NOMO-1 treated with dmso at 0.1 percent for 144 hours (cell line): ENCODE results near the gene NOD2.

ENCODE experiments used
- DNase-seq: peaks from one replicate; lab custom pipeline; 2025; ENCODE audit not compliant: unreplicated experiment; lab: John Stamatoyannopoulos, UW

Gene NOD2

DNA sequence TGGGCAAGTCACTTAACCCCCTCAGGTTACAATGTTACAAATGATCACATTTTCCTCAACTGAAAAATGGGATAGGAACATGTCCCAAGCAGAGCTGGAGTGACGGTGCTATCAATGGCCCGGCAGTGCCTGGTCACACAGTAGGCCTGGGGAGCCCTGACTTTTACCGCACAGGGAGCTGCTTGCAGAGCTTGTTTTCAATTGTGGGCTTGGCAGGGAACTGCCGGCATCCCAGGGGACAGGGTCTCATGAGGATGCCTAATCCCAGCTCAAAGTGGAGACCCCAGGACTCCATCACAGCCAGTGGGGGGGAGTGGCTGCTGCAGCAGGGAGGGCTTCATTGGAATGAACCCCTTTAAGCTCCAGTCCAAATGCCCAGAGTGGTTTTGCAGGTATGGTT, 23.7 kb upstream of the NOD2 start:
- no peak for DNase-seq

DNA sequence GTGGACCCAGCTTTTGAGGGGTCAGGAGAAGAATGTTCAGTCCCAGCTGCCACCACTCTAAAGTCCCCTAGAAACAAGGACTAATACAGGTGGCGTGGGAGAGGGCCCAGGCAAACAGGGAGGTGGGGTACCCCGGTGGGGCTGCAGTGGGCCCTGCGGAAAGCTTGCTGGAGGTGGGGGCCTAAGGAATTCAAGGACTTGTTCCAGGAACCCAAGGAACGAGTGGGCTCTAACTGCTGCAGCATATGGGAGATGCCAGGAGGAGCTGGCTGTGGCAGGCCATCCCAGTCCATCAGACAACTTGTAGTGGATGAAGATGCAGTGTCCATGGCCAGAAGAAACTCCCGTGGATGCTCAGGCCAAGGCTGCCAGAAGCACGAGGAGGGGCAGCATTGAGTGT, 22.9 kb upstream of the NOD2 start:
- DNase-seq: no peak

DNA sequence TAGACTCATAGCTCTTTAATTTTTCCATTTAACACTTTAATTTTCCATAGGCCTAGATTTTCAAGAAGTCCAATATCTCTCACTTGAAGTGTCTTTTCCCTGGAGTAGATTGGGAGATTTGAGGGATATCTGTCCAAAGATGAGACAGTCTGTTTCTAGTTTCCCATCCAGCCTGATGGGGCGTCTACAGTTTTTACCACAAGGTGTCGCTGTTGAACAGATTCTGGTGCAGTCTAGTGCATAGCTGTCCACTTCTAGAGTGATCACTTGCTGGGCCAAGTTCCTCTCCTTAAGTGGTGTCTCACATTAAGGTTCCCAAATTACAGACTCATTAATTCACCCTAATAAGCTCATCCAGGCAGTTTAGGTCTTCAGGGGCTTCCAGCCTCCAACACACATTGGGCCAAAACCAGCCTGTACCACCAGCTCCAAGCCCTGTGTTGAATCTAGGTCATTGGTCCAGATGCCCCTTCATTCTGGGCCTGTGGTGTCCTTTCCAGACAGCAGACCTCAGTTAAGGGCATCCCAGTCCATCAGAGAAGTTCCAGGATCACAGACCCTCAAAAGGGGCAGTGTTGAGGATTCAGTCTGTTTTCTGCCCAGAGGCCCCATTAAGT, 21.7 kb upstream of the NOD2 start:
- DNase-seq: peak; percentile 31

DNA sequence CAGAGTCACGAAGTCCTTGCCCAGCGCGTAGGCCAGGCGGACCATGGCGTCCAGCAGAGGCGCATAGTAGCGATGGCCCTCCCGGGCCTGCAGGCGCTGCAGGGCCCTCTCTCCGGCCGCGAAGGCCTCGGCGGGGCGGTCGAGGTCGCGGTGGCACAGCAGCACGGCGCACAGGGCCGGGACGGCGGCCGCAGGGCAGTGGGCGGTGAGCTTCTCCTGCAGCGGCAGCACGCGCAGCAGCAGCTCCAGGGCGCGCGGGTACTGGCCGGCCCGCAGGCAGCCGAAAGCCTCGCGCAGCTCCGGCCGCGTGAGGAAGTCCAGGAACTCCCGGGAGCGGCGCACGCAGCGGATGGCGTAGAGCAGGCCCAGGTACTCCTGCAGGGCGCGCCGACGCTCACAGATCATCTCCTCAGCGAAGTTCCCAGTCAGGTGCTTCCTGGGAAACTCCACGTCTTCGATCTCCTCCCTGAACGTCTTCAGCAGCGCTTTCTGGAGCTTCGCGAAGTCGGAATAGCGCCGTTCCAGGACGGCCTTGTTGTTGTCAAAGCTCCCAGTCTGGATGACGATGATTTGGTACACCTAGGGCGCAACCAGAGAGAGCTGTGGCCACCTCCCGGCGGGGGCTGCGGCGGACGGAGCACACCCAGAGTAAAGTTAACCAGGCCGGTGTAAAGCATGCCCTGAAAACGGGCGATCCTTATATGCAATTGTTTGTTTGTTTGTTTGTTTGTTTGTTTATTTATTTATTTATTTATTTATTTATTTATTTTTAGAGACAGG, 19.7 kb upstream of the NOD2 start:
- DNase-seq: no peak

DNA sequence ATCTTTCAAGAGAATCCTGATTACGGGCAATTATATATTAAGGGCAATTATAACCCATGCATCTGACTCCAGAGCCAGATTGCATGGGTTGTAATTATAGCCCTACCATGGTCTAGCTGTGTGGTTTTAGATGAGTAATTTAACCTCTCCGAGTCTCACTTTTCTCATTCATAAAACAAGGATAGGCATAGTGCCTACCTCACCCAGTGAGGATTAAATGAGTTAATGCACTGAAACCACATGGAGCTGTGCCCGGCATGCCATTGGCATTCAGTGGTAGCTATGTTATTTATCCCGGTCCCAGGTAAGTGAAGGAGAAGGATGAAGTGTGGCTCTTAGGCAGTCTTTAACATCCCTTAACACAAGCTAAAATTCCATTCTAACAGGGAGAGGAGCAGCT, 18.6 kb upstream of the NOD2 start:
- DNase-seq: no peak

DNA sequence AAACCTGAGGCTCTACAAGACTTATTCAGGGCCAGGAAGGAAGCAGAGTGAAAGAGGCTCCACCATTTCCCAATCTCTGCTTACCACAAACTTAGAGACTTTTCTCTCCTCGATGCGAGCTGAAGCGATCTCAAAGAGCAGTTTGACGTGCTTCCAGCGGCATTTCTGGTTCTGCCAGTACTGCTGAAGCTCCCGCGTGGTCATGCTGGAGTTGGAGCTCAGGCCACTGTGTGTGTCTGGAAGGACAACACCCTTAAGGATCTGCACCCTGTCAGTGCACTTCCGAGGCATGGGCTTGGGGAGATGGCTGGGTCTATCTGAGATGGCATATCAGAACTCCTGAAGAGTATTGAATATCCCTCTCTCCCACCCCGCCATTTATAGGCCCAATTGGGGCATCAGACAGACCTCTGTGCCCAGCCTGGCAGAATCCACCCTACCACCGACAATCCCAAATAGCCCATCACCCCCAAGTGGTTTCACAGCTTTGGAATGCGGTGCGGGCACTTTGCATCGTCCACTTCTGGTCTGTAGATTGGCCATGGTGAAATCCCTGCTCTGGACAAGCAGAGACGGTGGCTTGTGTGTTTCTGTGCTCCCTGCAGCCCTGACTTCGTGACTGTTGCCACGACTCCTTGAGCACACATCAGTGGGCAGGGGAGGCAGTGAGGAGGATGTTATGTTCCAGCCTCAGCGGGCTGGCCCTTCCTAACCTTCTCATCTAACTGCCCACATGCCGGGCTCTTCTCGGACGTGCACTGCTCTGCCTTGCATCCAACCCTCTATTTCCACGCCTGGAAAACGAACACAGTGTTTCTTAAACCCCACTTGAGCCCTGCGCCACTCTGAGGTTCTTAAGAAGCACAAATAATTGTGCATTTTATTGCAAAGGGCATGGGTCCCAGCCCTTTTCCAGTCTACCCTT, 17.5 kb upstream of the NOD2 start:
- DNase-seq: no peak

DNA sequence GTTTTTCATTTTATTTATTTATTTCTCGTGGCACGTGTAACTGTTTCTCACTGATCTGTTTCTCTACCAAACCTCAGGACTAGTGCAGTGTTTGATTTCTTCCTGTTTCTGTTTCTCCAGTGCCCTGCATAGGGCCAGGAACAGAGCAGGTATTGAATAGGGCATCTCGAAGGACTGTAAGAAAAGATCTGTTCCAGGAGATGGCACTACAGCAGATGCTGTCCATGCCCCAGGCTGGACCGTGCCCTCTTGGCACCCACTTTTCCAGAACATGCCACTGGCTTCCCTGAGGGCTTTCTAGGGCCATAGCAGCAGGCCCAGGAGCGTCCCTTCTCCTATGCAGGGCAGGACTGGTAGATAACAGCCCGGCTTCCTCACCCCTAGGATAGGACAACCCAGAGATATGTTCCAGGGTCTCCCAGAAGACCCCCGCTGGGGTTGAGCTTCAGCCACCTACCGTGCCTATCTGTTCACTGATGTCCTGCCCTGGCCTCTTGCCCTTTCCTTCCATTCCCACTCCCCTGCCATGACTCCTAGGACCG, 16.7 kb upstream of the NOD2 start:
- no peak for DNase-seq

DNA sequence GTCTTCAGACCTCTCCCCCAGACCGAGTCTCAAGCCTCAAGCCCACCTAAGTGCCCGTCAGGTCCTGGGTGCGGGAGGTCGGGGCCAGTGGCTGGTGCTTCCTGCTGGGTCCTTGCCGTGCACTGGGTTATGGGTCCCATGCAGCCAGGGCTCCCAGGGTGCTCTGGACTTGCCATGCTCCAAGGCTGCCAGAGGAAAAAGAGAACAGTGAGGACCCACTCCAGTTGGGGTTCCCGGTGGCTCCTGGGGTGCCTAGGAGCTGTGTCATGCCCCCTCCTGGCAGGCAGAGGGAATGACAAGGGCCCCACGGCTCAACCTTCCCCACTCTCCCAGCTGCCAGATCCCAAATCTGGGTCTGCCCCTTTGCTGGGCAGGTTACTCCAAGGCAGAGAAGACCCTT, 16.1 kb upstream of the NOD2 start:
- no peak for DNase-seq

DNA sequence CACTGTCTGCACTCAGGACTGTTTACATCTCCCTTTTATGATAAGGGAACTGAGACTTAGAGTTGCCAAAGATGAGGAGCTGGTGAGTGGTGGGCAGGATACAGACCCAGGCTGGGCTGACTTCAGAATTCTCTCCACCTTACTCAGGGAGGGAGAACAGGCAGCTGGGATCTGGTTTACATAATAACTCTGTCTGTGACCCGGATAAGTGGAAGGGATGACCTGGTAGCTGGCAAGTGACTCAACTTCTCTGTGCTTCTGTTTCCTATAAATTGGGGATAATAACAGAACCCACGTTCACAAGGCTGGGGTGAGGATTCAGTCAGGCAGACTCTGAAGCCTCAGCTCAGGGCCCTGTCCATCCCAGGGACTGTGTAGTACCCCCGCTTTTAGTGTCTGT, 14.9 kb upstream of the NOD2 start:
- no peak for DNase-seq

DNA sequence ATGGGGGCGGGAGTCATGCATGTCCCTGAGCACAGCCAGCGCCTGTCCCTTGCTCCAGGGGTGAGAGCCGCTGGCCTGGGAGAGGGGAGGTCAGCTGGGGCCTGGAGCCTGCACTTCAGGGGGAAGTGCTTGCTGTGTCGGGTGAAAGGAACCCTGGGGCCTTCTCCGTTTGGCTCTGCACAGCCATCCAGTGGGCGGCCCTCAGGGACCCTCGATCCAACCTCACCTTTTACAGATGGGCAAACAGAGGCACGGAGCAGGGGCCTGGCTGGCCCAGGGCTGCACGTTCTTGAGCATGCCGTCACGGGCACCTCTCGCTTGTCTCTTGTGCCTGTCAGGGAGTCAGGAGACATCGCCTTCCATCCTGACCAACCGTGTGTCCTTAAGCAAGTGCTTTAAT, 14.1 kb upstream of the NOD2 start:
- no peak for DNase-seq

DNA sequence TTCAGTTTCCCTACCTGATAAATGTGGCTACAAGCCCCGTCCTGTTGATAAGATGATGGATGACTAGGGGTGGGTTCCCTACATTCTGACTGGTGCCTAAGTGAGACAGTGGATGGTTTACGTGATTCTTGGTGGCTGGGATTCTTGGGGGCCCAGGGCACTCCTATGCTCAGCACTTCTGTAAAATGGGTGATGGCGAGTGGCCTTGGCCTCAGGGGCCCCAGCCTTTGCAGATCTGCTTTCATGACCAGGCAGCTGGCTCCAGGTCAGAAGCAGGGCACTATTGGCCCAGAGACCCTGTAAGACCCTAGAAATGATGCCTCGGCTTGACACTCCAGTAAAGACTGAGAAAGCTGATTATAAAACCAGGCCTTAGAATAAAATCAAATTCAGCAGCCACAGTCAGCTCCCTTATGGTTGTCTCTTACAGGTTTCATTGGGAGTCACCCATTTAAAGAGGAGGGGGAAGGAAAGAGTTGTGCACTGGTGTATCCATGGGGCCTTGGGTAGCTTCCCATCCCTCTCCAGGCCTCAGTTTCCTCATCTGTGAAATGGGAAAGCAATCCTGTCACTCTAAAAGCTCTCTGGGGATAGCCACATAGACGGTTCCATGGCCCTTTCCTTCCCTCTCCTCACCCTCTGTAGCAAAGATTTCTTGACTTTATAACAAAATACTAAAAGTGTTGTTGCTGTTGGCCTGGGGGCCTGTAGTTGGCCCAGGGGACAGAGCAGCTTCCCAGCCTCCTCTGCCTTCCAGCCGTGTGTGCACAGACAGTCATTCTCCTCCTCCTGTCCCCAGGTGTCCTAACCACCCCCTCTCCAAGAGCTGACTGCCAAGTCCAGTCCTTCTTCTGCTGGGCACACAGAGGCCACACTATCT, 13.5 kb upstream of the NOD2 start:
- DNase-seq: no peak

DNA sequence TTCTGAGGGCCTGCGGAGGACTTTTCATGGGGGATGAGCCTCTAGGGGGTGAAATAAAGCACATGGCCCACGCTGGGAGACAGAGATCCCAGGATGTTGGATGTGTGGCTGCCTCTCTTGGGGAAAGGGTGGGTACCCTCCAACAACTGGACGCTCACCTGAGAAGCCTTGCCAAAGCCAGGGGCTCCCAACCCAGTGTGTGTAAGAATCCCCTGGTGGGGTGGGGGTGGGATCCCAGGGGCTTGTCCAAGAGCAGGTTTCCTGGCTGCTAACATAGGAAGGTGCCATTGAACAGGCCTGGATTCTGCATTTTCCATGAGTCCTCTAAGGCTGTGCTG, 12.9 kb upstream of the NOD2 start:
- no peak for DNase-seq

DNA sequence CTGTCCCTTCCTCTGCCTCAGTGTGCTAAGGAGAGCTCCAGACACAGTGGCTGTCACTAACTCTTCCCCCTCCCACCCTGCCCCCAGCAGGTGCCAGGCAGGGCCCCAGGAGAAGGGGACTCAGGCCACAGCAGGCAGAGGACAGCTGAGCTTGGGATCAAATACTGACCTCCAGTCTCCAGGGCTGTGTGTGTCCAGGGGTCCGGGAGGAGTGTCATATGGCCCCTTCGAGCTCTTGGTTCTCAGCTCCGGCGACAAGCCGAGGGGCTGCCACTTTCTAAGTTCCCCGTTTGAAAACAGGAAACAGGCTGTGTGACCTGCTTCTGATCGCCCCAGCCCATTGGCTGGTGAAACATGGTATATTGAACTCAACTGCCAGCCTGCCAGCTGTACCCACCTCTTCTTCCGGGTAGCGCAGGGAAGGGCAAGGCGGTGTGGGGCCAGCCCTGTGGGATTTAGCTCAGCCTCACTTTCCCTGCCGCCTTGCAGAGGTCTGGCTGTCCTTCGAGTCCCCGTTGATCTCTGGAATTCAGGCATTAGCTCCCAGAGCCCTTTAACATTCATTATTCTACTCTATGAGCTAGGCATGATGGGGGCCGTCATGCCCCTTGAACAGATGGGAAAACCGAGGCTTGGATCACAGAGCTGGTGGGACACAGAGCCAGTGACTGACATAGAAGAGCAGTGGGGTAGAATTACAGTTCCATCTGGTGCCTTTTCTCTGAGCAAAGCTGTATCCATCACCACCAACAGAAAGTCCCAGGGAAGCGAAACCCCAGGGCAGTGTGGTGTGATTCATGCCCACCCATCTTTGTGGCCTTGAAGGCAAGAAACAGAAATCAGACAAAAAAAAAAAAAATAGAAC, 12.2 kb upstream of the NOD2 start, which contains the start of gene SNX20:
TSS of gene SNX20 (minus strand) at position 292 of the 865 bp plus-strand sequence. CDS start 3,786 bp downstream, outside the sequence.
- peak; percentile 66 for DNase-seq

DNA sequence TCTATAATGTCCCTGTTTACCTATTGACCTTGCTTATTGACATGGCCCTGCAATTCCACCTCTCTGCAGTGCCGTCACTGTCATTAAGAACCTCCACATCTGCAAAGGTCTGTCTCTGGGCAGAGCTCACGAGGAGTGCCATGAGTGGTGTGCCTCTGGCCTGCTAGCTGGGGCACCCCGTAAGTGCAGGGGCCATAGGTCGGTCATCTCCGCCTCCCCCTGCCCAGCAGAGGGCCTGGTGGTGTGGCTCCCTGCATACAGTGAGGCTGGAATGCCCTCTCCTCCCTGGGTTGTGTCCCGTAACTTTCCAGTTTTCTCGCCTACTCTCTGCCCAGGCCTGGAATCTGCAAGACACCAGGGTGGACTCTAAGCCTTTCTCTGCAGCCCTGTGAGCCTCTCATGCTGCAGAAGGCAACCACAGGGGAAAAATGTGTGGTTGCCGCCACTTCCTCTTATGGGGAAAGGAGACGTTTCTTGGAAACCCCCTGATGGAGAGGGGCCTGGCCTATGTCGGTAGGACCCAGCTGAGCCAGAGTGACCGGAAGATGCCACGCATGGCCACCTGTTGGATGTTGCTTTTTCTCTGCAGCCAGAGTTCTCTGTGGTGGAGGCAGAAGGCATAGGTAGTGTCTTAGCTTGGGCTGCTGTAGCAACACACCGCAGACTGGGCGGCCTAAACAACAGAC, 9.6 kb upstream of the NOD2 start:
- peak; percentile 66 for DNase-seq

DNA sequence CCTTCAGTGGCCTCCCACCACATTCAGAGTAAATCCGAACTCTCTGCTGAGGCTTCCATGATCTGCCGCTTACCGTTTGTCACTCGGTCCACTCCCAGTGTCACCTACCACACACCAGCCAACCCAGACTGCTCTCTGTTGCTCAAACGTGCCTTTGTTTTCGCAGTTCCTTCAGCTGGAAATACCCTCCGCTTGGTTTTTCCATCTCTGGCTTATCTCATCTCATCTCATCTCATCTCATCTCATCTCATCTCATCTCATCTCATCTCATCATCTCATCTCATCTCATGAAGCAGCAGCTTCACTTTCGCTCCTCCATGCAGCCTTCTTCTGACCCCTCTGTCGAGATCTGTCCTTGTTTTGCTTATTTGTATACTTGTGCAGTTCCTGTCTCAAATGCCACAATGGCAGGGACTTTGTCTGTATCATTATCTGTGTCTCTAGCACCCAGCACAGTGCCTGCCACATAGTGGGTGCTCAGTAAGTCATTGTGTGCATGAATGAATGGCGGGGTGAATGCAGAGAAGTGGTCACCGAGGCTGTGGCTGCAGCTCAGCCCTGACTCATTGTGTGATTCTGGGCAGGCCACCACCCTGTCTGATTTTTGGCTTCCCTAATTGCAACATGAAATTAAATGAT, 8.5 kb upstream of the NOD2 start:
- no peak for DNase-seq

DNA sequence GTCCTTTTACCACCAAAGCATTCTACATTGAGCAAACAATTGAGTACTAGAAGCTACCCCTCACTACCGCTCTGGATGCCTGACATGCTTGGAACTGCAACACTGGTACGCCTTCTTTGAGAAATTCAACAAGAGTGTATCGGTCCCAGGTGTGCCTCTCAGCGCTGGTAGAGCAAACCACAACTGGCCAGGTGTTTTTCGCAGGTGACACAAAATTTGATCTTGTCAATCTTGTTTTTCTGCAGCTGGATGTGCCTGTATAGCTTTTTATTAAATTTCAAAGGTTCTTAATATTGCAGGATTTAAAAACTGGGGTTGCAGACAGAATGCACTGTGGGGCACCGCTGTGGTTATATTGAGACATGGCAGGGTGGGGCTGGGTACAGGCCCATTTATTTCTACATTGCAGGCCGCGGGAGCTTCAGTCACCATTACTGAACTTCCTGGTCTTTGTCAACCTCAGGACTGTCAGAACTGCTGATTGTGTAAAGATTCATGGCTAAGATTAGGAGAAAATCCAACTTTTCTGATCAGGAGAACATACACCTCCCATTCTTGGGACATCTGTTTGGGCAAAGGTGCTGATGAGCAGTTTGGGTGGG, 7.8 kb upstream of the NOD2 start:
- DNase-seq: peak; percentile 73

DNA sequence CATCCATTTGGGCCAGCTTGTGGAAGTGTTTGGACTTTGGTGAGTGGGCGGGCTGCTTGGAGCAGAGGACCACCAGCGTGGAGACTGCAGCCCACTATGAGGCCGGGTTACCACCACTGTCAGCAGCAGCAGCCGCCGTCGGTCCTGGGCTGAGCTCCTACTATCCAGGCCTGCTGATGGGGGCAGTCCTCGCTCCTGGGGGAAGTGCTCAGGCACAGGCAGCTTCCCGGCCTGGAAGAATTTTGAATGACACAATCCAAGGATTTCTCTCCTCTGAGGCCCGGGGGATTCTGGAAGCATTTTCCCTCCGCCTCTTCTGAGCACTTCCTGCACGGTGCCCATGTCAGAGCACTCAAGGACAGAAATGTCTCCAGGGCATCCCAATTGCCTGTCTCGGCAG, 5.3 kb upstream of the NOD2 start:
- DNase-seq: no peak

DNA sequence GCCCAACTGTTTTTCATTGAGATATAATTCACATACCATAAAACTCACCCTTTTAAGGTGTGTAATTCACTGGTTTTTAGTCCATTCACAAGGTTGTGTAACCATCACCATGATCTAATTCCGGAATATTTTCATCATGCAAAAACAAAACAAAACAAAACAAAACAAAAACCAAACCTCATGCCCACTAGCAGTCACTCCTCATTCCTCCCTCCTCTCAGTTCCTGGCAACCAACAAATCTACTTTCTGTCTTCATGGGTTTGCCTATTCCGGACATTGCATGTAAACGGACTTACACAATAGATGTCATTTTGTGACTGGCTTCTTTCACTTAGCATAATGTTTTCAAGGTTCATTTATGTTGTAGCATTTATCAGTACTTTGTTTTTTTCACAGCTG, 4.5 kb upstream of the NOD2 start:
- peak; percentile 56 for DNase-seq
